SK-N-SH (cell line): ENCODE measurements around the gene MS4A3. TPM values are rescaled to one million over a fixed set of nuclear protein-coding genes. Genes with fewer than 3 reads are reported as not detected.

ENCODE experiments used
- CTCF ChIA-PET: fragments of 300-600, 350-600 bp; formaldehyde crosslinking; extraction: SDS; loops from one replicate; lab custom pipeline; 2021; lab: Yijun Ruan, JAX
- POLR2A ChIA-PET: fragments of 350-600 bp; sonication (Branson Sonifier 250); formaldehyde crosslinking; extraction: SDS; loops from one replicate; lab custom pipeline; 2020; ENCODE audit warnings: antibody characterized with exemption, inconsistent platforms; lab: Yijun Ruan, JAX
- DNase-seq: peaks from one replicate; pipeline ENCODE4 v3.0.0; 2012
- H2AFZ ChIP-seq: fragments of 200-600 bp; sonication (generic); 2 replicates; pipeline ENCODE4 v1.8.1; 2016; ENCODE audit warnings: antibody characterized with exemption, mild to moderate bottlenecking, low read depth
- H3F3A ChIP-seq: fragments of 200-600 bp; sonication (generic); replicated peaks from 2 replicates; pipeline ENCODE3; 2016; ENCODE audit warnings: antibody characterized with exemption, mild to moderate bottlenecking; ENCODE audit not compliant: insufficient read depth
- H3K27ac ChIP-seq, 2 experiments: fragments of 200-500 bp in 1 of 2; fragments of 200-600 bp in 1 of 2; sonication (Bioruptor generic) in 1 of 2; sonication (generic), shearing (Covaris generic) in 1 of 2; 2 replicates each; pipeline versions ENCODE4 v1.5.1 to v1.6.1; 2014 to 2016; ENCODE audit warnings: low read depth in 2 of 2, inconsistent platforms in 1 of 2, low read length in 1 of 2, mild to moderate bottlenecking in 1 of 2, mixed read lengths in 1 of 2
- H3K27me3 ChIP-seq: fragments of 200-600 bp; sonication (generic), shearing (Covaris generic); 2 replicates; pipeline ENCODE4 v1.6.1; 2016; ENCODE audit warnings: mixed run types; ENCODE audit not compliant: insufficient read depth
- H3K36me3 ChIP-seq, 2 experiments: fragments of 200-500 bp in 1 of 2; fragments of 200-600 bp in 1 of 2; sonication (Bioruptor generic) in 1 of 2; sonication (generic) in 1 of 2; replicated peaks in 1 of 2; 2 replicates each; pipeline versions ENCODE3 to v1.5.1; 2014 to 2016; ENCODE audit warnings: low read length in 1 of 2, mild to moderate bottlenecking in 1 of 2; ENCODE audit not compliant: insufficient read depth in 2 of 2, control insufficient read depth in 1 of 2
- H3K4me1 ChIP-seq, 2 experiments: fragments of 200-500 bp in 1 of 2; fragments of 200-600 bp in 1 of 2; sonication (Bioruptor generic) in 1 of 2; sonication (generic), shearing (Covaris generic) in 1 of 2; 2 replicates each; pipeline versions ENCODE4 v1.5.1 to v1.6.1; 2014 to 2016; ENCODE audit warnings: low read depth in 1 of 2, low read length in 1 of 2, mixed run types in 1 of 2; ENCODE audit not compliant: insufficient read depth in 2 of 2, control insufficient read depth in 1 of 2
- H3K4me2 ChIP-seq: fragments of 200-600 bp; sonication (generic), shearing (Covaris generic); 2 replicates; pipeline ENCODE4 v1.6.1; 2017; ENCODE audit warnings: mixed run types
- H3K4me3 ChIP-seq, 2 experiments: fragments of 200-500 bp in 1 of 2; fragments of 200-600 bp in 1 of 2; sonication (Bioruptor generic) in 1 of 2; sonication (generic), shearing (Covaris generic) in 1 of 2; 2 replicates each; pipeline versions ENCODE4 v1.5.1 to v1.8.1; 2014 to 2016; ENCODE audit warnings: low read depth in 2 of 2, inconsistent platforms in 1 of 2, low read length in 1 of 2, mild to moderate bottlenecking in 1 of 2, mixed read lengths in 1 of 2, moderate library complexity in 1 of 2
- H3K79me2 ChIP-seq: fragments of 200-600 bp; sonication (generic); 2 replicates; pipeline ENCODE4 v1.8.1; 2017; ENCODE audit warnings: mild to moderate bottlenecking; ENCODE audit not compliant: insufficient read depth
- H3K9ac ChIP-seq: fragments of 200-600 bp; sonication (generic); 2 replicates; pipeline ENCODE4 v1.6.1; 2017; ENCODE audit warnings: mixed run types
- H3K9me2 ChIP-seq: fragments of 200-600 bp; sonication (generic); 2 replicates; pipeline ENCODE4 v1.6.1; 2017; ENCODE audit warnings: mixed run types
- H3K9me3 ChIP-seq: fragments of 200-600 bp; sonication (generic); 2 replicates; pipeline ENCODE4 v1.6.1; 2017; ENCODE audit warnings: mixed run types, mild to moderate bottlenecking, moderate library complexity
- H4K20me1 ChIP-seq: fragments of 200-600 bp; sonication (generic); 2 replicates; pipeline ENCODE4 v1.6.1; 2017; ENCODE audit warnings: mild to moderate bottlenecking, mixed run types; ENCODE audit not compliant: insufficient read depth
- FOSL2 ChIP-seq: IDR thresholded peaks from 2 replicates; pipeline ENCODE4 v1.4.0; 2012; ENCODE audit warnings: low read depth, mild to moderate bottlenecking, moderate library complexity, borderline replicate concordance
- FOXM1 ChIP-seq: IDR thresholded peaks from 2 replicates; pipeline ENCODE4 v1.4.0; 2012; ENCODE audit warnings: low read depth, mild to moderate bottlenecking
- GABPA ChIP-seq: IDR thresholded peaks from 2 replicates; pipeline ENCODE4 v1.4.0; 2012; ENCODE audit warnings: low read depth, mild to moderate bottlenecking
- MXI1 ChIP-seq: IDR thresholded peaks from 2 replicates; pipeline ENCODE4 v1.6.1; 2012; ENCODE audit warnings: mild to moderate bottlenecking, low read depth, low read length, improper control_type of control experiment
- RFX5 ChIP-seq: IDR thresholded peaks from 2 replicates; pipeline ENCODE4 v1.6.1; 2012; ENCODE audit warnings: mild to moderate bottlenecking, improper control_type of control experiment, low read length
- RXRA ChIP-seq: IDR thresholded peaks from 2 replicates; pipeline ENCODE4 v1.4.0; 2012; ENCODE audit warnings: low read depth, mild to moderate bottlenecking, borderline replicate concordance
- SIN3A ChIP-seq: IDR thresholded peaks from 2 replicates; pipeline ENCODE4 v1.6.1; 2012; ENCODE audit warnings: low read depth, mild to moderate bottlenecking, low read length, moderate library complexity, borderline replicate concordance
- TAF1 ChIP-seq: IDR thresholded peaks from 2 replicates; pipeline ENCODE4 v1.6.1; 2012; ENCODE audit warnings: low read depth, mild to moderate bottlenecking, low read length, moderate library complexity, borderline replicate concordance
- TCF12 ChIP-seq: IDR thresholded peaks from 2 replicates; pipeline ENCODE4 v1.4.0; 2012
- TEAD4 ChIP-seq: IDR thresholded peaks from 2 replicates; pipeline ENCODE4 v1.4.0; 2012; ENCODE audit warnings: mild to moderate bottlenecking, borderline replicate concordance; ENCODE audit not compliant: insufficient read depth
- ZBTB33 ChIP-seq: IDR thresholded peaks from 2 replicates; pipeline ENCODE4 v1.4.0; 2012; ENCODE audit warnings: low read depth, borderline replicate concordance
- polyA plus RNA-seq, 3 experiments: library from polyadenylated mRNA; depleted of rRNA; stranded (reverse); fragments of >200 nt; gene quantifications; 2 replicates each; pipeline ENCODE4 v1.2.3, GENCODE V29; 2012
- TF ChIP-seq, protein P1 (sequence below): IDR thresholded peaks from 2 replicates; pipeline ENCODE4 v1.6.1; 2012; ENCODE audit warnings: mild to moderate bottlenecking, low read depth, low read length, moderate library complexity
- TF ChIP-seq, protein P2 (sequence below): IDR thresholded peaks from 2 replicates; pipeline ENCODE4 v1.4.0; 2012; ENCODE audit warnings: low read depth

Gene MS4A3
- polyA plus RNA-seq, 1 of the 3 experiments (the other 2 are of a cell fraction): not detected

- POLR2A ChIA-PET: no interaction called here
- CTCF ChIA-PET: no interaction called here
- no peak overlapping the region for H3K27ac ChIP-seq
These were observed 60.7 kb downstream of the MS4A3 start for GRCh38 chr11:60116996-60117790.

More at GRCh38 chr11:60116996-60117790, 60.7 kb downstream of the MS4A3 start:
- TF ChIP-seq FOXM1: no peak
- TF ChIP-seq, protein P1, sequence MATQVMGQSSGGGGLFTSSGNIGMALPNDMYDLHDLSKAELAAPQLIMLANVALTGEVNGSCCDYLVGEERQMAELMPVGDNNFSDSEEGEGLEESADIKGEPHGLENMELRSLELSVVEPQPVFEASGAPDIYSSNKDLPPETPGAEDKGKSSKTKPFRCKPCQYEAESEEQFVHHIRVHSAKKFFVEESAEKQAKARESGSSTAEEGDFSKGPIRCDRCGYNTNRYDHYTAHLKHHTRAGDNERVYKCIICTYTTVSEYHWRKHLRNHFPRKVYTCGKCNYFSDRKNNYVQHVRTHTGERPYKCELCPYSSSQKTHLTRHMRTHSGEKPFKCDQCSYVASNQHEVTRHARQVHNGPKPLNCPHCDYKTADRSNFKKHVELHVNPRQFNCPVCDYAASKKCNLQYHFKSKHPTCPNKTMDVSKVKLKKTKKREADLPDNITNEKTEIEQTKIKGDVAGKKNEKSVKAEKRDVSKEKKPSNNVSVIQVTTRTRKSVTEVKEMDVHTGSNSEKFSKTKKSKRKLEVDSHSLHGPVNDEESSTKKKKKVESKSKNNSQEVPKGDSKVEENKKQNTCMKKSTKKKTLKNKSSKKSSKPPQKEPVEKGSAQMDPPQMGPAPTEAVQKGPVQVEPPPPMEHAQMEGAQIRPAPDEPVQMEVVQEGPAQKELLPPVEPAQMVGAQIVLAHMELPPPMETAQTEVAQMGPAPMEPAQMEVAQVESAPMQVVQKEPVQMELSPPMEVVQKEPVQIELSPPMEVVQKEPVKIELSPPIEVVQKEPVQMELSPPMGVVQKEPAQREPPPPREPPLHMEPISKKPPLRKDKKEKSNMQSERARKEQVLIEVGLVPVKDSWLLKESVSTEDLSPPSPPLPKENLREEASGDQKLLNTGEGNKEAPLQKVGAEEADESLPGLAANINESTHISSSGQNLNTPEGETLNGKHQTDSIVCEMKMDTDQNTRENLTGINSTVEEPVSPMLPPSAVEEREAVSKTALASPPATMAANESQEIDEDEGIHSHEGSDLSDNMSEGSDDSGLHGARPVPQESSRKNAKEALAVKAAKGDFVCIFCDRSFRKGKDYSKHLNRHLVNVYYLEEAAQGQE: no peak
- no peak for TF ChIP-seq ZBTB33
- no peak for TF ChIP-seq RFX5
- TF ChIP-seq, protein P2, sequence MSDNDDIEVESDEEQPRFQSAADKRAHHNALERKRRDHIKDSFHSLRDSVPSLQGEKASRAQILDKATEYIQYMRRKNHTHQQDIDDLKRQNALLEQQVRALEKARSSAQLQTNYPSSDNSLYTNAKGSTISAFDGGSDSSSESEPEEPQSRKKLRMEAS: no peak
- TF ChIP-seq SIN3A: no peak
- no peak for TF ChIP-seq TEAD4
- TF ChIP-seq MXI1: no peak
- TF ChIP-seq TAF1: no peak
- TF ChIP-seq RXRA: no peak
- TF ChIP-seq TCF12: no peak
- no peak for TF ChIP-seq GABPA
- no peak for TF ChIP-seq FOSL2
- Histone ChIP-seq H3F3A (no peaks in the 10 kb centered on the region), H3K4me2 (no peak overlapping the region), H3K9ac (no peak overlapping the region), H2AFZ (no peak overlapping the region), H3K9me2 (no peaks in the 10 kb centered on the region), H3K79me2 (no peaks in the 10 kb centered on the region), H3K36me3 (no peaks in the 10 kb centered on the region), H3K4me3 (no peak overlapping the region), H3K9me3 (no peaks in the 10 kb centered on the region), H3K27me3 (no peaks in the 10 kb centered on the region), H3K4me1 (no peaks in the 10 kb centered on the region), H4K20me1 (no peaks in the 10 kb centered on the region)
- no peak for DNase-seq
